Thymus (tissue), 11 donors: ENCODE results near the gene UPF2. TPM values are rescaled to one million over a fixed set of nuclear protein-coding genes. Genes with fewer than 3 reads are reported as not detected.

ENCODE experiments used
- DNase-seq, 9 donors: peaks; one replicate each; pipeline ENCODE4 v3.0.0-alpha.2; 2013; ENCODE audit warnings: low spot score in 9 of 9, low read depth in 6 of 9, missing footprints in 1 of 9
- H3K27ac ChIP-seq, 2 donors: one replicate each; pipeline ENCODE4 v1.5.1; 2013; ENCODE audit warnings: control low read depth in 1 of 2, low read depth in 1 of 2, low read length in 1 of 2, mild to moderate bottlenecking in 1 of 2, moderate library complexity in 1 of 2
- H3K27me3 ChIP-seq, 2 donors: one replicate each; pipeline ENCODE4 v1.5.1; 2013; ENCODE audit warnings: low read length in 1 of 2; ENCODE audit not compliant: control insufficient read depth in 2 of 2, insufficient read depth in 1 of 2
- H3K36me3 ChIP-seq, 2 donors: one replicate each; pipeline ENCODE4 v1.5.1; 2013; ENCODE audit warnings: low read length in 1 of 2, mild to moderate bottlenecking in 1 of 2, moderate library complexity in 1 of 2; ENCODE audit not compliant: control insufficient read depth in 2 of 2, insufficient read depth in 2 of 2
- H3K4me1 ChIP-seq, 2 donors: one replicate each; pipeline ENCODE4 v1.5.1; 2013; ENCODE audit warnings: low read length in 2 of 2; ENCODE audit not compliant: control insufficient read depth in 2 of 2, insufficient read depth in 2 of 2
- H3K4me3 ChIP-seq, 2 donors: one replicate each; pipeline ENCODE4 v1.5.1; 2013; ENCODE audit warnings: low read length in 2 of 2, control low read depth in 1 of 2, mild to moderate bottlenecking in 1 of 2
- H3K9me3 ChIP-seq, 2 donors: one replicate each; pipeline ENCODE4 v1.5.1; 2013; ENCODE audit warnings: low read length in 1 of 2, mild to moderate bottlenecking in 1 of 2; ENCODE audit not compliant: control insufficient read depth in 2 of 2, insufficient read depth in 1 of 2
- WGBS: extraction: QIAGEN DNeasy Blood & Tissue Kit; methylation state at CpG from one replicate; pipeline ENCODE4 v1.1.7; 2013; 5-methylcytosine and 5-hydroxymethylcytosine counted together
- polyA plus RNA-seq: library from polyadenylated mRNA; stranded (reverse); fragments of 200-250 nt; gene quantifications from one replicate; pipeline ENCODE4 v1.2.3, GENCODE V29; 2013
- total RNA-seq: library from RNA; stranded (reverse); fragments of 120-200 nt; gene quantifications from one replicate; pipeline ENCODE4 v1.2.4, GENCODE V29; 2013
- donor health status: healthy.

Gene UPF2
- total and polyA plus RNA-seq, 2 donors, result 13.7 to 22.7 TPM

- DNase-seq, result no peak
- 94% methylated on average over 5 of the region's 5 CpGs for WGBS
- peaks cover 11 to 36% of the 10 kb centered on the region in 2 donors for H3K36me3 ChIP-seq
- H3K4me3 ChIP-seq, result no peak overlapping the region
- no peaks in the 10 kb centered on the region for H3K4me1 ChIP-seq
- H3K27ac ChIP-seq, result no peak overlapping the region
- no peaks in the 10 kb centered on the region for H3K9me3 ChIP-seq
- no peaks in the 10 kb centered on the region for H3K27me3 ChIP-seq
Observed at GRCh38 chr10:11951695-11952094, 90.9 kb downstream of the UPF2 start.

DNA sequence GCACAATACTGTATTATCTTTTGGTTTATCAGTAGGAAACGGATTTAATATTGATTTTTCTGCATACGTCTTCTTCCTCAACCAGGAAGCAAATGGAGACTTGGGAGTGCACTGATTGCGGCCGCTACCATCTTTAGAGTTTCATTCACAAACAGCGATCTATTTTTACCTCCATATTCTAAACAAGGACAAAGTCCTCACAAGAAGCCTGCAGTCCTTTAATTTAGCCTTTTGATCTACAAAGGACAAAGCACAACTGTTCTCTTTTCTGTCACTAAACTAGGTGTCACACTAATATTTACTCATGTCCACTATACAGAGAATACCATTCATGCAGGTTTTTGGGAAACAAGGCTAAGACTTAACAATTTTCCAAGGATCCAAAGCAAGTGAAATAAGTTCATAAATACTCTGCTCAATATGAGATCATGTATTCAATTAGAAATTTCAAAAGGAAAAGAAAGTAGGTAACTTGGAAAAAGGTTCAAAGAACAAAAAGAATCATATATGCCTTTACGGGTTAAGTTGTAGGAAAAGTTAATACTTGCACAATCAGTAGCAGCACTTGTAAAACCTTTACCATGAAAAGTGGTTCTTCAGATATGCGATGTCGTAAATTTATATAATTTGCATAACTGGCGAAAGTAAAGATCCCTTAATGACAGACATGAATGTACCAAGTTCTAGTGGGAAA is 92.1 kb downstream of the UPF2 start:
- Histone ChIP-seq H3K36me3 (peaks cover 8 to 27% of the 10 kb centered on the region in 2 donors), H3K4me1 (no peaks in the 10 kb centered on the region), H3K27me3 (no peaks in the 10 kb centered on the region), H3K9me3 (no peaks in the 10 kb centered on the region), H3K27ac (no peak overlapping the region), H3K4me3 (no peak overlapping the region)
- over 99% methylated on average over 9 of the region's 9 CpGs for WGBS
- DNase-seq, result no peak

GRCh38 chr10:11949152-11949551 is 93.5 kb downstream of the UPF2 start:
- no peaks in the 10 kb centered on the region for H3K9me3 ChIP-seq
- no peak for DNase-seq
- 94% methylated on average over 2 of the region's 2 CpGs for WGBS

DNA sequence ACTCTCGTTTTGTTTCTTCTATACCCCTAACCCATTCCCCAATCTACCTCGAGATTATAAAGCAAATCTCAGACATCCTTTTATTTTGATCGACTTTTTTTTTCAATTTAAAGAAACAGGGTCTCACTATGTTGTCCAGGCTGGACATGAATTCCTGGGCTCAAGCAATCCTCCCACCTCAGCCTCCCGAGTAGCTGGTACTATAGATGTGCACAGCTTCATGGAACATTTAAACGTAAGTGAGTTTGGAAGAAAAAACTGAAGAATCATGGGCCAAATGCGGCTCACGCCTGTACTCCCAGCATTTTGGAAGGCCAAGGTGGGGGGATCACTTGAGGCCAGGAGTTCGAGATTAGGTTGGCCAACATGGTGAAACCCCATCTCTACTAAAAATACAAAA is 96.0 kb downstream of the UPF2 start:
- Histone ChIP-seq H3K4me3 (no peak overlapping the region), H3K9me3 (no peaks in the 10 kb centered on the region), H3K36me3 (peaks cover 16 to 19% of the 10 kb centered on the region in 2 donors), H3K27me3 (no peaks in the 10 kb centered on the region), H3K4me1 (no peaks in the 10 kb centered on the region), H3K27ac (no peak overlapping the region)
- DNase-seq, result no peak
- 97% methylated on average over 8 of the region's 8 CpGs for WGBS

More at GRCh38 chr10:11949152-11949551, 93.5 kb downstream of the UPF2 start:
- no peak overlapping the region for H3K4me3 ChIP-seq
- H3K27ac ChIP-seq, result no peak overlapping the region
- peaks cover 11 to 24% of the 10 kb centered on the region in 2 donors for H3K36me3 ChIP-seq
- no peaks in the 10 kb centered on the region for H3K4me1 ChIP-seq
- H3K27me3 ChIP-seq, result no peaks in the 10 kb centered on the region

DNA sequence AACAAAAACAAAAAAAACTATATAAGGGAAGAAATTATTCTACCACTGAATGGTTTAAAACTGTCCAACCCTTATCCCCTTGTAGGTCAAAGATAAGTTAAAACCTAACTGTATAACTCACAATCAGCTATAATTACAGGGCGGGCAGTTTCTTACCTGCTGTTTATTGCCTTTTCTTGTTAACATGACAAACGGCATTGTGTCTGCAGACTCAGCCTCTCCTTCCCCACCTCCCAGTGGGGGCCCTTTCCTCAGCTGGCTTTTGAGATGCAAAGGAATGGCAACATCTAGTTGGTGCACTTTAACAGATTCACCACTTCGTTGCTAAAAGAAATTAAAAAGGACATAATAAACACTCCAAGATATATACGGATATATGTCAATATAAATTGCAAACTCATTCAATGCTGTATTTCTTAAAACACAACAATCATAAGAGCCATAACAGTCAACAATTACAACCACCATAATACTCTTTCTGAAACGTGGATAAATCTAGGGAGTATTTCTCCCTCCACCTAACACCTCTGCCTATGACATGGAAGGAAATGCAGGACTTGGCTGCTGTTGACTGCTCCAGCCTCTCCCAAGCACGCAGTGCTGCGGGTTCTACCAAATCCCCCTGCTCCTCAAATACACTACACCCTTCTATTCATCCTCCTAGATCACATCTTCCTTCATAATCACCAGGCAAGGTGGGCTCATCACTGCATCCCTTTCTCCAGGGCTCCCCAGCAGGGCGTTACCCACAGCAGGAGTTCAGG is 106.0 kb downstream of the UPF2 start:
- WGBS, result 91% methylated on average over 8 of the region's 8 CpGs
- Histone ChIP-seq H3K4me3 (no peak overlapping the region), H3K36me3 (peaks cover 29 to 50% of the 10 kb centered on the region in 2 donors), H3K9me3 (no peaks in the 10 kb centered on the region), H3K4me1 (no peaks in the 10 kb centered on the region), H3K27ac (no peak overlapping the region), H3K27me3 (no peaks in the 10 kb centered on the region)
- DNase-seq, result no peak

GRCh38 chr10:11934262-11934661 is 108.3 kb downstream of the UPF2 start:
- WGBS, result 97% methylated on average over 7 of the region's 7 CpGs
- peak overlapping the region in 1 of 2 donors; percentile 18 for H3K27ac ChIP-seq
- H3K27me3 ChIP-seq, result no peaks in the 10 kb centered on the region
- peaks cover 47 to 59% of the 10 kb centered on the region in 2 donors for H3K36me3 ChIP-seq
- no peak for DNase-seq
- no peak overlapping the region for H3K4me3 ChIP-seq
- H3K9me3 ChIP-seq, result no peaks in the 10 kb centered on the region
- no peaks in the 10 kb centered on the region for H3K4me1 ChIP-seq

DNA sequence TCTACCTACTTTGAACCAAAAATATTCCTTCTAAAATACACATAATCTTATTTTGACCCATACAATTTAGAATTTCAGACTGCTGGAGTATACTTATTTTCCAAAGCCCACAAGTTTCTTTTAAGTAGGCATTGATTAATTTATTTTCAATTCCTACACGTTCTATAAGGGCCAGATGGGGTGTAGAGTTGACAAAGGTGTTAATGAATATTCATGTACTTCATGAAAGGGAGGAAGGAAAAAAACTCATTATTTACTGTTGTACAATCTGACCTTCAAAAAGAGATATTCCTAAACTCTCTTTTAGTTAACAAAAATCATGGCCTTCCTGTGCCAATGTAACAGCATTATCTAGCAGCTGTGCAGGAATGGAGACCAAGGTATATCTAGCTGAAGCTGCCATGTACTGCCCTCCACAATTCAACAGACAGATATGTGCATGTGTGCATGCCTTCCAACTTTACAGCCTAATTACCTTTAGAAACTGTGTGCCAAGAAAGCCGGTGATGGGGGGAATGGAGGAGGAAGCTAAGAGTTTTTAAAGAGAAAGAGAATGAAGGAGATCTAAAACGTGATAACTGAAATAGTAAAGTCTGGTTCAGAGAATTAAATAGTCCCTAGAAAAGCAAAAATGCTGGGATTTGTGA is 108.9 kb downstream of the UPF2 start:
- Histone ChIP-seq H3K4me1 (no peaks in the 10 kb centered on the region), H3K27me3 (no peaks in the 10 kb centered on the region), H3K9me3 (no peaks in the 10 kb centered on the region), H3K27ac (no peak overlapping the region), H3K36me3 (peaks cover 52 to 61% of the 10 kb centered on the region in 2 donors), H3K4me3 (no peak overlapping the region)
- 92% methylated on average over 3 of the region's 3 CpGs for WGBS
- no peak for DNase-seq

GRCh38 chr10:11931038-11931437 is 111.6 kb downstream of the UPF2 start:
- 98% methylated on average over 4 of the region's 4 CpGs for WGBS
- Histone ChIP-seq H3K27me3 (no peaks in the 10 kb centered on the region), H3K4me3 (no peak overlapping the region), H3K9me3 (no peaks in the 10 kb centered on the region), H3K4me1 (no peaks in the 10 kb centered on the region), H3K36me3 (peaks cover 65 to 73% of the 10 kb centered on the region in 2 donors), H3K27ac (no peak overlapping the region)
- DNase-seq, result no peak
